22Rv1 (cell line): Measurements from ENCODE around the gene NTNG1.

Experiments used
- ZFX ChIP-seq: fragments of 450-650 bp; IDR thresholded peaks from 2 replicates; pipeline ENCODE4 v1.6.1; 2017; ENCODE audit warnings: antibody characterized with exemption, borderline replicate concordance
- TF ChIP-seq, protein P1 (sequence below): fragments of 450-650 bp; IDR thresholded peaks from 2 replicates; pipeline ENCODE4 v1.5.1; 2017; ENCODE audit warnings: mild to moderate bottlenecking

DNA sequence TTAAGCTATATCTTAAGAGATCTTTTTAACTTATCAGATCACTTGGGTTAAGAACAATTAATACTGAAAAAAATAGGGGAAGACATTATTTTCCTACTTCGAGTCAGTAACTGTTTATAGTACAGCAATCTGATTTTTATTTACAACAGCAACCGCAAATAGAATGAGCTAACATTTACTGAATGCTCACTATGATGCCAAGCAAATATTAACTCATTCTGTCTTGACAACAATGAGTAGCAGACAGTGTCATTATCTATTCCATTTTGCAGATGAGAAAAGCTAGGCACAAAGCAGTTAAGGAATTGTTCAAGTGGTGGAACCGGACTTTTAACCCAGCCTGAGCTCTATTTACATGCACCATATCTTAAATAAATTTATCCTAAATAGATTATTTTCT is 273.7 kb downstream of the NTNG1 start:
- TF ChIP-seq, protein P1, sequence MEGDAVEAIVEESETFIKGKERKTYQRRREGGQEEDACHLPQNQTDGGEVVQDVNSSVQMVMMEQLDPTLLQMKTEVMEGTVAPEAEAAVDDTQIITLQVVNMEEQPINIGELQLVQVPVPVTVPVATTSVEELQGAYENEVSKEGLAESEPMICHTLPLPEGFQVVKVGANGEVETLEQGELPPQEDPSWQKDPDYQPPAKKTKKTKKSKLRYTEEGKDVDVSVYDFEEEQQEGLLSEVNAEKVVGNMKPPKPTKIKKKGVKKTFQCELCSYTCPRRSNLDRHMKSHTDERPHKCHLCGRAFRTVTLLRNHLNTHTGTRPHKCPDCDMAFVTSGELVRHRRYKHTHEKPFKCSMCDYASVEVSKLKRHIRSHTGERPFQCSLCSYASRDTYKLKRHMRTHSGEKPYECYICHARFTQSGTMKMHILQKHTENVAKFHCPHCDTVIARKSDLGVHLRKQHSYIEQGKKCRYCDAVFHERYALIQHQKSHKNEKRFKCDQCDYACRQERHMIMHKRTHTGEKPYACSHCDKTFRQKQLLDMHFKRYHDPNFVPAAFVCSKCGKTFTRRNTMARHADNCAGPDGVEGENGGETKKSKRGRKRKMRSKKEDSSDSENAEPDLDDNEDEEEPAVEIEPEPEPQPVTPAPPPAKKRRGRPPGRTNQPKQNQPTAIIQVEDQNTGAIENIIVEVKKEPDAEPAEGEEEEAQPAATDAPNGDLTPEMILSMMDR, result no peak
- TF ChIP-seq ZFX, result no peak
